Measurements from ENCODE around the gene NAA10. TPM values are rescaled to one million over a fixed set of nuclear protein-coding genes. Genes with fewer than 3 reads are reported as not detected.

NAA10 gene
- total RNA-seq, 1 donor from 2014 or later, result 38.0 TPM

DNA sequence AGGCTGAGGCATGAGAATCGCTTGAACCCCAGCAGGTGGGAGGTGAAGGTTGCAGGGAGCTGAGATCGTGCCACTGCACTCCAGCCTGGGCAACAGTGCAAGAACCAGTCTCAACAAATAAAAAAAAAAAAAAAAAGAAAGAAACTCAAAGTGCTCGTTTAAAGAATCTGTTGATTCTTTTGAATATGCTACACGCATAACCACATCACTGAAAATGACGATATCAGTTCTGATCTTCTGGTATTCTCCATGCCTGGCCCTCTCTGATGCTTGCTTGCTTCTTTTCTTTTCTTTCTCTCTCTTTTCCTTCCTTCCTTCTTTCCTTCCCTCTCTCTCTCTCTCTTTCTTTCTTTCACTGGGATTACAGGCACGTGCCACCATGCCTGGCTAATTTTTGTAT lies 23.0 kb downstream of the NAA10 start:
- ATAC-seq (no peak), DNase-seq (ENCODE audit: low spot score) (no peak)

DNA sequence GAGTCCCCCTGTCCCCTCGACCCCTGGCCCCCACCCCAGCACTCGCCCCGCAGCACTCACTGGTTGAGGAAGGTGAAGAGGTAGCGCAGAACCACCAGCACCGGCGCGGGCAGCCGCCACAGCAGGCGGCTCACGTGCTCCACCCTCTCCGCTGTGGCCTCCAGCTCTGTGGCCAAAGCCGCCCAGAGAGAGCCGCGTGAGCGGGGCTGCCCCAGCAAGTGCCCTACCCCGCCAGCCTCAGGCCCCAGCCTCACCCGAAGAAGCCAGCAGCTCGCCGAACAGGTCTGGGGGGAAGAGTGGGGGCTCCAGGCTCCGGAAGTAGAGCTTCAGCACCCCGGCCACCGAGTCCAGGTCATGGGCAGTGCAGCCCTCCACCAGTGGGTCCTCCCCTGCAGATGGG lies 24.4 kb downstream of the NAA10 start:
- DNase-seq (ENCODE audit: low spot score) (no peak), ATAC-seq (no peak)

DNA sequence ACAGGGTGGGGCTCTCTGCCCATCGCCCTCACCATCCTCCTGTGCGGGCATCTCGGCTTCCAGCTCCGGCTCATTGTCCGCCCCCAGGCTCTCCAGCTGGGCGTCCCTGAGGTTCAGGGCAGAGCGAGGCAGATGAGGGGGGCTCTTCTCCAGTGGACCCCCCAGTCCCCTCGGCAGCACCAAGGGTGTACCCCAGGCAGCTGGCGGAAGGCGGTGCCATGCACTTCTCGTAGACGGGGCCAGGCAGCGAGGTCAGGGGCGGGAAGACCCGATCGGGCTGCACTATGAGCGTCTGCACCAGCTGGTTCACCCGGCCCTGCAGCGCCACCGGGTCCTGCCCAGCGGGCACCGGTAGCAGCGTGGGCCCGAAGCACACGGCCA lies 24.9 kb downstream of the NAA10 start:
- DNase-seq (ENCODE audit: low spot score), result no peak
- no peak for ATAC-seq

DNA sequence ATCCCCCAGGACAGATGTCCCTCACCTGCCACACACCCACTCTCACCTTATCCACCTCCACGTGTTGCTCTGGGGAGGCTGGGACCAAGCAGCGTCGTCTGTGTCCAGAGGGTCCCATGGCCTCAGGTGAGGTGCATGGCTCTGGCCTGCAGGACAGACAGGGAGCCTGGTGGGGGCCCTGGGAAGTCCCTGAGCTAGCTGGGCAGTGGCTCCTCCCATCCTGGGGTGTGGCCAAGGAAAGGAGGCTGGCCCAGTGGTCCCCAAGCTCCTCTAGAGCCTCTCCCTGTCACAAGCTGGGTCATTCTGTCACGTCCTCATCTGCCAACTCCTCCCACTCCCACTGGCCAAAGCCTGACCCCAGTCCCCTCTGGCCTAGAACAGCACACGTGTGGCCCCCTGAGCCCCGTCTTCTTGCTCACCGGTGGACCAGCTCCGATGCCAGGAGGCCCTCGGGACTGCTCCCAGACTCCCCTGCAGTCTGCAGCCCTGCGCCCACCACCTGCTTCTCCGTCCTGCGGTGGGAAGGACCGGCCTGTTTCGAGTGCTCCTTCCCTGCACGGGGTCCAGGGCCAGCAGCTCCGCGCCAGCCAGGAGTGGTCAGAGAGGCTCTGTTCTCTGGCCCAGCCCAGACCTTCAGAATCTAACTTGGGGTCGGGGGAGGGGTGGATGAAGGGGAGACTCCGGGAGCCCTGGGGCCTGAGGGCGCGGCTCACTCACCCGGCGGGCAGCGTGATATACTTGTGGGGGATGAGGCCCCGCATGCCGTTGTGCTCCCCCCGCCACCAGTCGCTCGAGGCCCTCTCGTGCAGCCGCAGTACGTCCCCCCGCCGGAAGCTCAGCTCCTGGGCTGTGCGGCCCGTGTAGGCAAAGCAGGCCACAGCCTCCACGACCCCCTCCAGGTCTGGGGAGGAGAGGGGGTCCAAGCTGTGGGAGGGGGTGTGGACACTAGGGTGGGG lies 25.5 kb downstream of the NAA10 start:
- DNase-seq (ENCODE audit: low spot score), result no peak
- no peak for ATAC-seq

DNA sequence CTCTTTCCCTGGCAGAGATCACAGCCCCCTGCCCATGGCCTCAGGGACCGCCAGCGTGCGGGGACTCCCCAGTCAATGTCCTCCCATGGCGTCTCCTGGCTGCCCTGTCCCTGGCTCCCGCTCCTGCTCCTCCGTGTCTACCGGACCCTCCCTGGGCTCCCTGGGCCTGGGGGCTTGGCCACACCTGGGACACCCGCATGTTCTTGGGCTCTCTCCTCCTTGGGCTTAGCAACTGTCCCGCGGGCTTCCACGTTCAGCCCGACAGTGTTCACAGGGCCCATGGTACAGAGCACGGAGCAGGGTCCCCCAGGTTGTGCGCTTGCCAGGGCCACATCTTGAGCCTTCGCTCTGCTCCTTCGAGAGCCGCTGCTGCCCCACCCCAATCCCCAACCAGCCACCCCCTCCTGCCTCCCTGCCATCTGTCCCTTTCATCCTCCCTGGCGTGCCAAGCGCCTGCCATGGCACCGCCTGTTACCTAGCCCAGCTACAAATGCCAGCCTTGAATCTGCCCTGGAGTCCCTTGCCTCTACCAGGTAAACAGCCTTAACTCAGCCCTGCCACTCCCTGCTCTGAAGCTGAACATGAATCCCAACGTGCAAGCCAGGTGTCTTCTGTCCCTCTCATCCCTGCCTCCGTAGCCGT lies 26.5 kb downstream of the NAA10 start:
- DNase-seq (ENCODE audit: low spot score) (no peak), ATAC-seq (no peak)

DNA sequence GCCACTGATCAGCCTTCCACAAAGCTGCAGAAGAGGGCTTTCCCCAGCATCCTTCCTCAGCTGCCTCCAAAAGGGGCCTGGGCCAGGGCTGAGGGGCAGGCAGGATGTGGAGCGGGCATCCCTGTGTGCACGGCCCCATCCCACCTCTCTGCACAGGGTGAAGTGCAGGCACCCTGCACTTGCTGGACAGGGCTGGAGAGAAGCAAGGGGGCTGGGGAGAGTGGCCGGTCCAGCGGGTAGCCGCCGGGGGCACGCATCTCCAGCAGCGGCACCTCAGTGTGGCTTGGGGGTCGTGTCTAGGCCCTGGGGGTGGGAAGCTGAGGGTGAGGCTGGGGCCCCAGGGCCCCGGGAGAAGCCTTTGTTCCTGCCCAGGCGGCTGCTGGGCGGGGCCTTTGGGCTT lies 27.4 kb downstream of the NAA10 start:
- DNase-seq (ENCODE audit: low spot score) (no peak), ATAC-seq (no peak)

DNA sequence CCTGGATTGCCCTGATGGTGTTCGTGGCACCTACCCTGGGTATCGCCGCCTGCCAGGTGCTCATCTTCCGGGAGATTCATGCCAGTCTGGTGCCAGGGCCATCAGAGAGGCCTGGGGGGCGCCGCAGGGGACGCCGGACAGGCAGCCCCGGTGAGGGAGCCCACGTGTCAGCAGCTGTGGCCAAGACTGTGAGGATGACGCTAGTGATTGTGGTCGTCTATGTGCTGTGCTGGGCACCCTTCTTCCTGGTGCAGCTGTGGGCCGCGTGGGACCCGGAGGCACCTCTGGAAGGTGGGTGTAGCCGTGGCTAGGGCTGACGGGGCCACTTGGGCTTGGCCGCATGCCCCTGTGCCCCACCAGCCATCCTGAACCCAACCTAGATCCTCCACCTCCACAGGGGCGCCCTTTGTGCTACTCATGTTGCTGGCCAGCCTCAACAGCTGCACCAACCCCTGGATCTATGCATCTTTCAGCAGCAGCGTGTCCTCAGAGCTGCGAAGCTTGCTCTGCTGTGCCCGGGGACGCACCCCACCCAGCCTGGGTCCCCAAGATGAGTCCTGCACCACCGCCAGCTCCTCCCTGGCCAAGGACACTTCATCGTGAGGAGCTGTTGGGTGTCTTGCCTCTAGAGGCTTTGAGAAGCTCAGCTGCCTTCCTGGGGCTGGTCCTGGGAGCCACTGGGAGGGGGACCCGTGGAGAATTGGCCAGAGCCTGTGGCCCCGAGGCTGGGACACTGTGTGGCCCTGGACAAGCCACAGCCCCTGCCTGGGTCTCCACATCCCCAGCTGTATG lies 28.5 kb downstream of the NAA10 start:
- DNase-seq (ENCODE audit: low spot score), result no peak
- ATAC-seq, result no peak

DNA sequence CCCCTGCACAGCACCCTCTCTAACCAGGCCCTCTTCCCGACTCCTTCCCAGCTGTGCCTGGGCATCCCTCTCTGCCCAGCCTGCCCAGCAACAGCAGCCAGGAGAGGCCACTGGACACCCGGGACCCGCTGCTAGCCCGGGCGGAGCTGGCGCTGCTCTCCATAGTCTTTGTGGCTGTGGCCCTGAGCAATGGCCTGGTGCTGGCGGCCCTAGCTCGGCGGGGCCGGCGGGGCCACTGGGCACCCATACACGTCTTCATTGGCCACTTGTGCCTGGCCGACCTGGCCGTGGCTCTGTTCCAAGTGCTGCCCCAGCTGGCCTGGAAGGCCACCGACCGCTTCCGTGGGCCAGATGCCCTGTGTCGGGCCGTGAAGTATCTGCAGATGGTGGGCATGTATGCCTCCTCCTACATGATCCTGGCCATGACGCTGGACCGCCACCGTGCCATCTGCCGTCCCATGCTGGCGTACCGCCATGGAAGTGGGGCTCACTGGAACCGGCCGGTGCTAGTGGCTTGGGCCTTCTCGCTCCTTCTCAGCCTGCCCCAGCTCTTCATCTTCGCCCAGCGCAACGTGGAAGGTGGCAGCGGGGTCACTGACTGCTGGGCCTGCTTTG lies 29.2 kb downstream of the NAA10 start:
- ATAC-seq (no peak), DNase-seq (ENCODE audit: low spot score) (no peak)

DNA sequence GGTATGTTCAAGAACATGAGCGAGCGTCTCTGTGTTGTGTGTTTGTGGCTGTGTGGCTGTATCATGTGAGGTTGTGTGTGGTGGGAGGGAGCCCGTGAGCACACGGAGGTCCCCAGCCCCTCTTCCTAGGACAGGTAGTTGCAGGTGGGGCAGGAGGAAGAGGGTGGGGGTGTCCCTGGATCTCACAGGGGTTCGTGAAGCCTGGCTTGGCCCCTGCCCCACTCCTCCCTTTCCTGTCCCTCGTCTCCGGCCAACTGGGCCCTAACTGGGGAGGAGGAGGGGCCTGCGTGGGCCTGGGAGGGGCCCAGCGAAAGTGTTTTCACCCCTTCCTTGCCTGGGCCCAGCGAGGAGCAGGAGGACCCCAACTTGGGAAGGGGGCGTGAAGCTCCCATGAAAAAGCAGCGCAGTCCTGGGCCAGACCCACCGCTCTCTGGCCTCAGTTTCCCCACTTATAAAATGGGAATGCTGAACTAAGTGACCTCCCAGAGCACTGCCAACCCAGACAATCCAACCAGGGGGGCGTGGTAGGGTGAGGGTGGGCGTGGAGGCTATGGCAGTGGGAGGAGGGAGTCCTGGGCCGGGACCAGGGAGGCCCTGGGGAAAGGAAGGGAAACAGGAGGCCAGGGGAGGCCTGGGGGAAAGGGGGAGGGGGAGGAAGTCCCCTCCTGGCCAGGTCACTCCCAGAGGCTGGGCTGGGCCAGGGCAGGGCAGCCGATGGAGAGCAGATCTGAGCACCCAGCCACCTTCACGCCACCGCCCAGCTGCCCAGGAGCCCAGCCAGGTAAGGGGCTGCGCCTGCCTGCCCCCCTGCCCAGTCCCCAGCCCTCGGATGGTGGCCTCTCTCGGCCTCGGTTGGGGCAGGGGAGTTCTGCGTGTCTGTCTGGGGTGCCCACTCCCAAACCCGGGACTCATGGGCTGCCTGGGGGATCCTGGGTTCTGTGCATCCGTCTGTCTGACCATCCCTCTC lies 30.6 kb downstream of the NAA10 start, which contains the start of gene AVPR2:
TSS of gene AVPR2 (plus strand) at position 683 of the 967 bp plus-strand sequence. CDS start 473 bp downstream, outside the sequence.
- DNase-seq (ENCODE audit: low spot score) (no peak), ATAC-seq (peak; percentile 47)

DNA sequence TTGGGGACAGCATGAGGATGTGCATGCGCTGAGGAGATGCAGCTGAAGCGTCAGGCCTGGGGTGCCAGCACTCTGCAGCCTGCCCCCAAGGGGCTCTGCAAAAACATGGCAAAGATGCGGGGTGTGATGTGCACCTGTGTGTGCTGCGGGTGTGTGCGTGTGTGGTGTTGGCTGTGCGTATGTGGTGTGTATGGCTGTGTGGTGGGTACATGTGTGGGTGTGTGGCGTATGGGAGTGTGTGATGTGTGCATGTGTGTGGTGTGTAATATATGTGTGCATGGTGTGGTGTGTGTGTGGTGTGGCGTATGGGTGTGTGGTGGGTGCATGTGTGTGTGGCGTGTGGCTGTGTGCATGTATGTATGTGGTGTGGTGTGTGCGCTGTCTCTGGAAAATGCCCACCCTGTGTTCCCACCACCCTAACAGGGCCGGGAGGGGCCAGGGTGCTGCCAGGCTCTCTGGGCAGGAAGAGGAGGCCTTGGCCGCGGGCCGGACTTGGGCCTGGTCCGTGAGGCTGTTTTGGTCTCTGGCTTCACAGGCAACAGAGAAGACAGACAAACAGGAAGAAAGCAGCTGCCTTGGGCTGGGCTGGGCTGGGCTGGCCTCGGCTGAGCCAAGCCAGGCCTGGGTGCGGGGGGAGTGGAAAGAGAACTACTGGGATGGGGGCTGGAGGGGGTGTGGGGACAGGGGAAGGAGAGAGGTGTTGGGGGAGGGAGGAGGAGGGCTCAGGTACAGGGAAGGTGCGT lies 31.4 kb downstream of the NAA10 start:
- DNase-seq (ENCODE audit: low spot score) (no peak), ATAC-seq (peak; percentile 48)

DNA sequence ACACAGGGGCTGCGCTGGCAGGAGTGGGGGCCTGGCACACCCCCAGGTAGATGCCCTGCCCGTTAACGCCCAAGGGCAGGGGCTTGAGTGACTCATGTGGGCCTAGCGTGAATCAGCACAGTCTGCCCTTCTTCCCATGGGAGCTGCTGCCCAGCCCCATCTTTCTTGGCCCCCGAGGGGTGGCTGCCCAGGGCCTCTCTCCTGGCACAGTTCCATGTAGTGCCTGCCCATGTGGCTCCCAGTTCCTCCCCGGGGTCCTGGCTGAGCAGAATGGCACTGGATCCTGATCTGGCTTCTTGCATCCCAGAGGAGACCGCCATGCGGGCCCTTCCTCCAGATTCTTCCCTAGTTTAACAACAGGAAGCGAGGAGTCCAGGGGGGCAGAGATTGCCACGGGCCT lies 32.5 kb downstream of the NAA10 start:
- DNase-seq (ENCODE audit: low spot score) (no peak), ATAC-seq (no peak)

DNA sequence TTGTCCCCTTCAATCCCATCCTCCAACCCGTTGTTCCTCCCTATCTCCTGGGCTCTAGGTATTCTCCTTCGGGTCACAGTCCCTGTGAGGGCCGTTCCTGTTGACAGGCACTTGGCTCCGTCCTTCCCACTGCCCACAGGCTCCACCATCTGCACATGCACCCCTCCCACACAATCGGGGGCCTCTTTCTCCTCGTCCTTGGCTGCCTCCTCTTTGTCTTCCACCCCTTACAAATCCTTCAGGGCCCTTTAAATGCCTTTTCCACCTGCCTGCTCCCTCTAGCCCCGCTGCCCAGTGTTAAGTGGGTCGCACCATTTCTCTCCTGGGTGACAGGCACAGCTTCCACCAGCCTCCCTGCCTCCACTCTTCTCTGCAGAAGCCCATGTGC lies 33.1 kb downstream of the NAA10 start:
- ATAC-seq (no peak), DNase-seq (ENCODE audit: low spot score) (no peak)

DNA sequence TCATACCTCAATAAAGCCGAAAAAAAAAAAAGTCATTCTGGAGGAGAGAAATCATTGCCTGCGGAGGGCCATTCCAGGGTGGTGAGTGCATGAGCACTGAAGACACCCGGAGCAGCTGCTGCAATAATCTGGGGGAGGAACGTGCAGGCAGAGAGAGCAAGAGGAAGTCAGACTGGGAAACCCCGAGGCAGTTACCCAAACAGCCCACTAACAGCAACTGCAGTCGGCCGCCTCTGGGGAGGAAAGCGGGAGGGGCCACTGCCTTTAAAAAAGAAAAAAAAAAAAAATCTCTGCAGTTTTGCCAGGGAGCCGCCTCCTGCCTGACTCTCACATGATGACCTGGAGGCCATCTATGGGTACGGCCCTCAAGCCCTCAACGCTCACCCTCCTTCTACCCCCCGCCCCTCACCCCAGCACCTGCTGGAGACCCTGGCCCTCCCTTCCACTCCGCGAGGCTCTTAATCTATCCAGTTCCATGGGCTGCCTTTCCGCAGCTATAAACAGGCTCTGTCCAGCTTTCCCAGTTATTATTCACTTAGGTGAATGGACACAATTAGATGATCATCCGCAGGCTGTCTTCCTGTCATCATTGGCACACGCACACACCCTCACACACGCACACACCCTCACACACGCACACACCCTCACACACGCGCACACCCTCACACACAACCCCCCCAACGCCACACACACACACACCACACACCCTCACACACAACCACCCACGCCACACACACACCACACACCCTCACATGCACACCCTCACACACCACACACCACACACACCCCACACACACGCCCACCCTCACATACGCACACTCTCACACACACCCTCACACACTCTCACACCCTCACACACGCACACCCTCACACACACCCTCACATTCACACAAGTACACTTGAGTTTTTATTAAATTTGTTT lies 33.7 kb downstream of the NAA10 start:
- ATAC-seq (peak; percentile 47), DNase-seq (ENCODE audit: low spot score) (no peak)

DNA sequence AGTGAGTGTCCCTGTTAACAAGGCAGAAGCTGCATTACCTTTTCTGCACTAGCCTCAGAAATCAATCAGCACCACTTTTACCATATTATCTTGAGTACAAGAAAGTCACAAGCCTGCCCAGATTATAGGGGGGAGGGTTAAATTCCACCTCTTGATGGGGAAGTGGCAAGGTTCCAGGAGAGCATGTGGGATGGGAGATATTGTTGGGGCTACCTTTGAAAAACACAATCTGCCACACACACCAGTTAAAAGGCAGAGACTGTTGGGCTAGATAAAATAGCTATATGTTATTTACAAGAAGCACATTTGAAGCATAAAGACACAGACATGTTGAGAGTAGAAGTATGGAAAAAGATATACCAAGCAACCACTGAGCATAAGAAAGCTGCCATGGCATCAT lies 36.9 kb downstream of the NAA10 start:
- DNase-seq (ENCODE audit: low spot score) (no peak), ATAC-seq (no peak)

DNA sequence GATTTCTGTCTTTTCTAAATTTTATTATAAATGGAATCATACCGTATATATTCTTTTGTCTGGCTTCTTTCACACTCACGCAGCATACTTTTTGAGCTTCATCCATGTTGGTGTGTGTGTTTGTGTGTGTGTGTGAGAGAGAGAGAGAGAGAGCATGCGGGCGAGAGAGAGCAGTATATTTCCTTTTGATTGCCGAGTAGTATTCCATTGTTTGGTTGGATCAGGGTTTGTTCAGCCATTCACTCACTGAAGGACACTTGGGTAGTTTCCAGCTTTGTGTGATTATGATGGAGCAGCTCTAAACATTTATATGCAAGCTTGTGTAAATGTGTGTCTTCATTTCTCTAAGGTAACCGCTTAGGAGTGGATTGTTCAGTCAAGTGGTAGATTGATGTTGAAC lies 45.7 kb downstream of the NAA10 start:
- ATAC-seq (no peak), DNase-seq (ENCODE audit: low spot score) (no peak)

DNA sequence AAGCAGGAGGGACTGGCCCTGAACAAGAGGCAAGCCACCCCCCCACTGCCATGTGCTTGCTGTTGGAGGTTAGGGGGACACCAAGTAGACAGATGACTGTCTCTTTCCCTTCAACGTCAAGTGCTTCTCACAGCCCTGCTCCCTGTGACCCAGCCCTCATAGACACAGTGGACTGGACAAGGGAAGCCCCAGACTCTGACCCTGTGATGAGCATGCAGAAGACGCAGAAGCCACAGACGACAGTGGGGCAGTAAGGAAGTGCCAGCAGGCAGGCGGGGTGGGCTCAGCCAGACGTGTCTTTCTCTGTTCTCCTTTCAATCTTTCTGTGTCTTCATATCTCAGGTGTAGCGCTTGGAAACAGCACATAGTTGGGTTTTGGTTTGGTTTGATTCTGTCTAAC lies 46.5 kb downstream of the NAA10 start:
- no peak for DNase-seq (ENCODE audit: low spot score)
- no peak for ATAC-seq

DNA sequence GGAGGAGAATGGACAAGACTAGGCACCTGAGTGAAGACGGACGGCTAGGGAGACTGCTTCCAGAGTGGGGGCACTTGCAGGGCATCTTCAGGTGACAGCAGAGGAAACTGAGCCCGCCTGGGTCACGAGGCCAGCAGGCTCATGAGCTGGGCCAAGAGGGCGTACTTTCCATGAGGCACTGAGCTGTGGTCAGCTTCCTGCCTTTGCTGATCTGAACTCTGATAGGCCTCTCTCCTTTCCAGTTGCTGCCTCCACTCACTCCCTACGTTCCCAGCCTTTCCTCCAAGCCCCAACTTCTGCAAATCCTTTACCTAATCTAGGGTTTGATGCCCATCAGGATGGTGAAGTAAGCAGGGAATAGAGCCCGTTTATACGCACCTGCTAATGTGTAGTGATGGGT lies 47.5 kb downstream of the NAA10 start:
- DNase-seq (ENCODE audit: low spot score), result no peak
- ATAC-seq, result no peak

DNA sequence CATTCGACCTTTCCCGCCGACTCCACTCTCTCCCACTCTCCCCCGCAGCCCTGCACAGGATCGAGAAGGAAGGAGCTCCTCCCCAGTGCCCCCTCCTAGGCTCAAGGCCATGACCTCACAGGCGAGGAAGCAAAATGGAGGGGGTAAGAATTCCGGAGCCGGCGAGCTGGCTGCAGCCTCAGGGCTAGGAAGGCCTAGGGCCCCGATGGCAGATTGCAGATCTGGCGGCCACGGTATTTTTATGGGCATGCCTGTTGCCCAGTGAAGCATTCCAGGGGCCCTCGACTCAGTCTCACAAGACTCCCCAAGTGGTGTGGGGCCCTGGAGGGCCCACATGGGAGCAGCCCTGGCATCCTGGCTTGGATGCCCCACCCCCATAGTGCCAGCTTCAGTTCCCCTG lies 47.9 kb downstream of the NAA10 start:
- ATAC-seq (no peak), DNase-seq (ENCODE audit: low spot score) (no peak)

Data from left lobe of liver (tissue), 2 donors.